CD4-positive, CD25-positive, alpha-beta regulatory T cell (primary cell): ENCODE measurements around the gene KIAA1210. TPM values are rescaled to one million over a fixed set of nuclear protein-coding genes. Genes with fewer than 3 reads are reported as not detected.
A peak's percentile ranks its signal among the peaks of the same experiment; 100 is the strongest.
"Not testable (repeated sequence)": the region's sequence is repeated elsewhere in the genome, so short reads cannot be mapped to it uniquely, and the experiment has no call there.

Experiments
- ATAC-seq, 2 donors: fragments of 150-1000 bp; cut with Tn5 transposase; one replicate each; pipeline ENCODE4 v1.10.0; 2021; ENCODE audit warnings: low read depth in 2 of 2, moderate number of reproducible peaks in 2 of 2, moderate library complexity in 1 of 2
- DNase-seq, 3 donors: peaks; one replicate each; pipeline versions ENCODE4 v3.0.0 to v3.0.0-alpha.2; 2012 to 2022; ENCODE audit warnings: mixed read lengths in 1 of 3
- H3K27ac ChIP-seq: one replicate; pipeline ENCODE4 v1.7.0; 2013; ENCODE audit warnings: mild to moderate bottlenecking, low read length; ENCODE audit not compliant: insufficient read depth, poor library complexity, severe bottlenecking
- H3K27me3 ChIP-seq: one replicate; pipeline ENCODE4 v1.7.0; 2013; ENCODE audit warnings: low read length; ENCODE audit not compliant: control insufficient read depth, insufficient read depth
- H3K36me3 ChIP-seq: one replicate; pipeline ENCODE4 v1.7.0; 2013; ENCODE audit warnings: mild to moderate bottlenecking, low read length, moderate library complexity; ENCODE audit not compliant: control insufficient read depth, insufficient read depth
- H3K4me1 ChIP-seq: 2 replicates; pipeline ENCODE4 v1.7.0; 2013; ENCODE audit warnings: mild to moderate bottlenecking, low read length; ENCODE audit not compliant: insufficient read depth, control insufficient read depth, poor library complexity, severe bottlenecking
- H3K4me3 ChIP-seq: one replicate; pipeline ENCODE4 v1.7.0; 2013; ENCODE audit warnings: low read depth, mild to moderate bottlenecking, low read length, moderate library complexity
- H3K9me3 ChIP-seq, 2 experiments: 1 replicate in 1 of 2; 2 replicates in 1 of 2; pipeline ENCODE4 v1.7.0; 2013; ENCODE audit warnings: low read length in 2 of 2, mild to moderate bottlenecking in 1 of 2, moderate library complexity in 1 of 2; ENCODE audit not compliant: control insufficient read depth in 2 of 2
- H3K27ac Mint-ChIP-seq, 3 donors: one replicate each; pipeline ENCODE4 v1.8.0; 2020 to 2022; ENCODE audit warnings: mild to moderate bottlenecking in 3 of 3, mixed read lengths in 3 of 3, moderate library complexity in 2 of 3
- H3K27me3 Mint-ChIP-seq: one replicate; pipeline ENCODE4 v1.8.0; 2022; ENCODE audit warnings: mild to moderate bottlenecking, mixed read lengths
- H3K36me3 Mint-ChIP-seq: one replicate; pipeline ENCODE4 v1.8.0; 2020; ENCODE audit warnings: mixed read lengths
- H3K4me1 Mint-ChIP-seq, 4 donors: one replicate each; pipeline ENCODE4 v1.8.0; 2020 to 2022; ENCODE audit warnings: mixed read lengths in 4 of 4, mild to moderate bottlenecking in 1 of 4
- H3K4me3 Mint-ChIP-seq, 4 donors: one replicate each; pipeline ENCODE4 v1.8.0; 2020 to 2022; ENCODE audit warnings: mild to moderate bottlenecking in 4 of 4, mixed read lengths in 4 of 4, moderate library complexity in 3 of 4
- H3K9me3 Mint-ChIP-seq, 7 donors: one replicate each; pipeline ENCODE4 v1.8.0; 2020 to 2022; ENCODE audit warnings: mixed read lengths in 7 of 7, mild to moderate bottlenecking in 3 of 7, moderate library complexity in 2 of 7
- polyA plus RNA-seq, 4 donors: library from polyadenylated mRNA; unstranded; fragments of 300-500 nt; fragmentation: Illumina TruSeq; gene quantifications; one replicate each; pipeline ENCODE4 v1.2.3, GENCODE V29; 2021
- total RNA-seq: library from RNA; stranded (reverse); gene quantifications from one replicate; pipeline ENCODE4 v1.2.3, GENCODE V29; 2022

KIAA1210 gene
- total and polyA plus RNA-seq, 5 donors from 2014 or later, result not detected

DNA sequence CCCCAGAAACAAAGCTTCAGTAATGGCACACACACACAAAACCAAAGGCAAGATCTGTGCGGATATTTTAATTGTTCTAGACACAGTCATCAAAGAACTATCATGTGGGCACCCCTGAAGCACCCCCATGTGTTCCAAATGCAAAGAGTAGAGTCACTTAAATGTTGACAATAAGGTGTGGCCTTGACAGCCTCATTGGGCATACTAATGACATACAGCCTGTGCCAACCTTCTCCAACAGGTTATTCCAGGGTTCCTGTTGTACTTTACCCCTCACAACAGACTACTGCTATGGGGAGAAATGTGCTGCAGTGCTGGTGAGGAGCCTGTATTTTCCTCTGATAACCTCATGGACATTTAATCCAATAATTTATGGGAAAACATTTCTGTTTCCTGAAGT lies 84.6 kb downstream of the KIAA1210 start:
- no peaks in the 10 kb centered on the region for H3K27me3 ChIP-seq
- DNase-seq, result no peak
- no peaks in the 10 kb centered on the region for H3K36me3 ChIP-seq
- no peaks in the 10 kb centered on the region for H3K4me1 ChIP-seq
- no peaks in the 10 kb centered on the region for H3K9me3 ChIP-seq
- H3K27ac ChIP-seq, result no peak overlapping the region
- no peaks in the 10 kb centered on the region for H3K27me3 Mint-ChIP-seq
- H3K4me1 Mint-ChIP-seq, result no peaks in the 10 kb centered on the region
- no peak overlapping the region for H3K4me3 ChIP-seq
- H3K9me3 Mint-ChIP-seq, result no peaks in the 10 kb centered on the region
- H3K27ac Mint-ChIP-seq, result no peak overlapping the region
- ATAC-seq, result no peak
- no peaks in the 10 kb centered on the region for H3K36me3 Mint-ChIP-seq
- no peak overlapping the region for H3K4me3 Mint-ChIP-seq

- DNase-seq (no peak), ATAC-seq (no peak)
- Mint-ChIP-seq H3K9me3 (no peaks in the 10 kb centered on the region), H3K27me3 (no peaks in the 10 kb centered on the region), H3K27ac (no peak overlapping the region), H3K4me1 (no peaks in the 10 kb centered on the region), H3K36me3 (no peaks in the 10 kb centered on the region), H3K4me3 (no peak overlapping the region)
- Histone ChIP-seq H3K4me3 (no peak overlapping the region), H3K9me3 (no peaks in the 10 kb centered on the region), H3K27me3 (no peaks in the 10 kb centered on the region), H3K27ac (no peak overlapping the region), H3K36me3 (no peaks in the 10 kb centered on the region), H3K4me1 (no peaks in the 10 kb centered on the region)
These were observed 85.6 kb downstream of the KIAA1210 start for GRCh38 chrX:119042040-119042439.

DNA sequence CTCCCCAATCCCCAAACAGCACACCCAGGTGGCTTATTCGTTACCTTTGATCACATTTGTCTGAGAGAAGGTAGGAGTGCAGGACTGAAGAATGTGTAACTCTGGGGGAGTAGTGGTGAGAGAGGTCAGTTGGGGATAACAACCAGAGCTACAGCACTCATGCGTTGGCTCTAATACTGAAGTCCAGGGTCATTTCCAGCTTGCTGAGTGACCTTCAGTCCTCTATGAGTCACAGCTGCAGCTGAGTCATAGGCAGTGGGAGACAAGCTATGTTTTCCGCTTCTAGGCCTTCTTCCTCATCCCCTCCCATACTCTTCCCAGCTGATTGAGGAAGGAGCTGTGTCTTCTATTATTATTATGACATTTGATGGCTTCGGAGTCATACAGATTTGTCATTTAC lies 86.4 kb downstream of the KIAA1210 start:
- no peaks in the 10 kb centered on the region for H3K9me3 Mint-ChIP-seq
- H3K27me3 Mint-ChIP-seq, result no peaks in the 10 kb centered on the region
- H3K27ac Mint-ChIP-seq, result peak overlapping the region in 1 of 3 donors; percentile 48
- Histone ChIP-seq H3K9me3 (no peaks in the 10 kb centered on the region), H3K4me3 (no peak overlapping the region), H3K27ac (no peak overlapping the region), H3K27me3 (no peaks in the 10 kb centered on the region), H3K4me1 (no peaks in the 10 kb centered on the region), H3K36me3 (no peaks in the 10 kb centered on the region)
- DNase-seq (no peak), ATAC-seq (no peak)
- no peak overlapping the region for H3K4me3 Mint-ChIP-seq
- H3K36me3 Mint-ChIP-seq, result no peaks in the 10 kb centered on the region
- no peaks in the 10 kb centered on the region for H3K4me1 Mint-ChIP-seq

GRCh38 chrX:119040432-119040831 lies 87.2 kb downstream of the KIAA1210 start:
- DNase-seq, result no peak
- H3K4me1 ChIP-seq, result no peaks in the 10 kb centered on the region
- H3K36me3 Mint-ChIP-seq, result no peaks in the 10 kb centered on the region
- H3K4me1 Mint-ChIP-seq, result no peaks in the 10 kb centered on the region
- no peak overlapping the region for H3K27ac Mint-ChIP-seq
- H3K9me3 Mint-ChIP-seq, result no peaks in the 10 kb centered on the region
- H3K27me3 Mint-ChIP-seq, result no peaks in the 10 kb centered on the region
- no peaks in the 10 kb centered on the region for H3K27me3 ChIP-seq
- H3K36me3 ChIP-seq, result no peaks in the 10 kb centered on the region
- H3K9me3 ChIP-seq, result no peaks in the 10 kb centered on the region
- no peak overlapping the region for H3K4me3 Mint-ChIP-seq
- H3K4me3 ChIP-seq, result no peak overlapping the region
- ATAC-seq, result no peak
- H3K27ac ChIP-seq, result no peak overlapping the region

- H3K27ac ChIP-seq, result no peak overlapping the region
- H3K27me3 ChIP-seq, result no peaks in the 10 kb centered on the region
- no peaks in the 10 kb centered on the region for H3K9me3 ChIP-seq
- ATAC-seq, result no peak
- no peak for DNase-seq
- H3K9me3 Mint-ChIP-seq, result peaks cover 0 to 2% (median 0%) of the 10 kb centered on the region in 7 donors
- no peaks in the 10 kb centered on the region for H3K4me1 ChIP-seq
- no peak overlapping the region for H3K4me3 Mint-ChIP-seq
- no peaks in the 10 kb centered on the region for H3K36me3 ChIP-seq
- H3K36me3 Mint-ChIP-seq, result no peaks in the 10 kb centered on the region
- H3K4me3 ChIP-seq, result no peak overlapping the region
- no peaks in the 10 kb centered on the region for H3K4me1 Mint-ChIP-seq
- no peaks in the 10 kb centered on the region for H3K27me3 Mint-ChIP-seq
- H3K27ac Mint-ChIP-seq, result peak overlapping the region in 1 of 3 donors; percentile 49
These were observed 91.2 kb downstream of the KIAA1210 start for GRCh38 chrX:119036107-119037029.

DNA sequence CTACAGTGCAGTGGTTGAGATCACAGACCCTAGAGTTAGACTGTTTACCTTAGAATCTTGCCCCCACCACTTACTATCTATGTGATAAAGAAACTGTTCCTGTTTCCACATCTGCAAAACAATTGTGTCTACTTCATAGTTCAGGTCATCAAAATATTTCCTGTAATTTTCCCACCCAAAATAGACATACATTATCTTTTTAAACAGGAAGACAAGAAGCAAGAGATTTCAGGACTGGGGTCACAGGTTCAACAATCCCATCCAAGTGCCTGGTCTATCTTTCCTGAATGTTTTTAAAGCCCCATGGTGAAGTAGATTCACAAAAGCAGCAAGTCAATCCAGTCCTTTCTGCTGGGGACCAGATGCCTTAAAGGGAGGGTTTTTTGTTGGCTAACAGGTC lies 96.6 kb downstream of the KIAA1210 start:
- Mint-ChIP-seq H3K9me3 (peaks cover 0 to 4% (median 0%) of the 10 kb centered on the region in 7 donors), H3K36me3 (no peaks in the 10 kb centered on the region), H3K27me3 (no peaks in the 10 kb centered on the region), H3K27ac (no peak overlapping the region), H3K4me3 (no peak overlapping the region), H3K4me1 (no peaks in the 10 kb centered on the region)
- Histone ChIP-seq H3K36me3 (no peaks in the 10 kb centered on the region), H3K27ac (no peak overlapping the region), H3K4me1 (no peaks in the 10 kb centered on the region), H3K4me3 (no peak overlapping the region), H3K9me3 (no peaks in the 10 kb centered on the region), H3K27me3 (no peaks in the 10 kb centered on the region)
- DNase-seq, result no peak
- no peak for ATAC-seq

- H3K4me1 Mint-ChIP-seq, H3K27ac Mint-ChIP-seq, H3K9me3 ChIP-seq, H3K4me3 ChIP-seq, H3K36me3 ChIP-seq, H3K27me3 ChIP-seq, ATAC-seq, H3K27ac ChIP-seq, H3K36me3 Mint-ChIP-seq, H3K4me3 Mint-ChIP-seq, DNase-seq, H3K4me1 ChIP-seq, H3K27me3 Mint-ChIP-seq, H3K9me3 Mint-ChIP-seq: not testable (repeated sequence)
These were observed 98.0 kb downstream of the KIAA1210 start for GRCh38 chrX:119029656-119030055.

DNA sequence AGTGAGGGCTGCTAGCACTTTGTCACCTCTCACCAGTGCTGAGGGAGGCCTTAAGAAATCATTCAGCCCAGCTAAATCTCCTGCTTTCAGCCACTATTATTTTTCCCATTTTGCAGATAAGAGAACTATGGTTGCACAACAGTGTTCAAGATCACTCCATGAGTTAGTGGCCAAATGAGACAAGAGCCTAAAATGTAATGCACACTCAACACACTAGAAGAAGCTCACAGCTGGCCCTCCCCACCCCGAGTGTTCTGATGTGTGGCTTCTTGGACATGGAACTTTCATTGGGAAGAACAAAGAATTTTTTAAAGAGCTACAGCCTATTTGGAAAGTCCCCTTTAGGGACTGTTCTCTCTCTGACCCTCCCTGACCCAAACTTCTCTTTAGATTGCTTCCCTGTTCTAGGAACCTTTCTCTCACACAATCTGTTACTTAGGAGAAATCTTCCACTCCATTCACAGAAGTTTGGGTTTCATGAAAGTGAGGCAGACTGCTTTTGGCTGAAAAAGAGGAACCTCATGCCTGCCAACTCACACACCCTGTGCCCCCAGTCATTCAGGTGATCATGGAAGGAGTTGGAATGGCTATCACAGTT lies 98.8 kb downstream of the KIAA1210 start:
- no peak for ATAC-seq
- Histone ChIP-seq H3K4me3 (no peak overlapping the region), H3K27me3 (no peaks in the 10 kb centered on the region), H3K4me1 (no peaks in the 10 kb centered on the region), H3K9me3 (no peaks in the 10 kb centered on the region), H3K36me3 (no peaks in the 10 kb centered on the region), H3K27ac (no peak overlapping the region)
- no peaks in the 10 kb centered on the region for H3K36me3 Mint-ChIP-seq
- peaks cover 0 to 4% (median 0%) of the 10 kb centered on the region in 7 donors for H3K9me3 Mint-ChIP-seq
- no peaks in the 10 kb centered on the region for H3K27me3 Mint-ChIP-seq
- H3K4me3 Mint-ChIP-seq, result no peak overlapping the region
- DNase-seq, result no peak
- no peak overlapping the region for H3K27ac Mint-ChIP-seq
- H3K4me1 Mint-ChIP-seq, result no peaks in the 10 kb centered on the region
